Endothelial cell (in vitro differentiated cells): ENCODE data around the gene TAOK3. TPM values are rescaled to one million over a fixed set of nuclear protein-coding genes. Genes with fewer than 3 reads are reported as not detected.
"Not testable (repeated sequence)": the region's sequence is repeated elsewhere in the genome, so short reads cannot be mapped to it uniquely, and the experiment has no call there.

ENCODE experiments used
- DNase-seq: peaks from one replicate; pipeline ENCODE4 v3.0.0; 2021; ENCODE audit warnings: low spot score
- H3K27ac Mint-ChIP-seq: one replicate; pipeline ENCODE4 v1.8.0; 2021; ENCODE audit warnings: mixed read lengths, inconsistent platforms; ENCODE audit not compliant: unreplicated experiment
- H3K27me3 Mint-ChIP-seq: one replicate; pipeline ENCODE4 v1.8.0; 2021; ENCODE audit warnings: mild to moderate bottlenecking, moderate library complexity, mixed read lengths, inconsistent platforms; ENCODE audit not compliant: unreplicated experiment
- H3K36me3 Mint-ChIP-seq: one replicate; pipeline ENCODE4 v1.8.0; 2021; ENCODE audit warnings: mild to moderate bottlenecking, low read depth, mixed read lengths, inconsistent platforms; ENCODE audit not compliant: unreplicated experiment
- H3K4me1 Mint-ChIP-seq: one replicate; pipeline ENCODE4 v1.8.0; 2021; ENCODE audit warnings: mild to moderate bottlenecking, mixed read lengths, inconsistent platforms; ENCODE audit not compliant: unreplicated experiment
- H3K4me3 Mint-ChIP-seq: one replicate; pipeline ENCODE4 v1.8.0; 2021; ENCODE audit warnings: mild to moderate bottlenecking, mixed read lengths, inconsistent platforms; ENCODE audit not compliant: unreplicated experiment
- H3K9me3 Mint-ChIP-seq: one replicate; pipeline ENCODE4 v1.8.0; 2021; ENCODE audit warnings: mixed read lengths, inconsistent platforms; ENCODE audit not compliant: unreplicated experiment
- CTCF ChIP-seq: fragments of 200-600 bp; sonication (generic); IDR thresholded peaks from one replicate; pipeline ENCODE4 v1.5.0; 2021; ENCODE audit warnings: antibody characterized with exemption; ENCODE audit not compliant: unreplicated experiment
- total RNA-seq: library from RNA; stranded (reverse); fragmentation: NEBNext Ultra II Directional; extraction: Animal tissue kit (Norgen Biotek cat#: 25700); gene quantifications from one replicate; pipeline ENCODE4 v1.2.1, GENCODE V29; 2021; ENCODE audit not compliant: unreplicated experiment

Gene TAOK3
- total RNA-seq, 1 donor from 2014 or later = 16.5 TPM

GRCh38 chr12:118282767-118283166 lies 89.9 kb downstream of the TAOK3 start:
- DNase-seq = no peak
- H3K27ac Mint-ChIP-seq = no peak overlapping the region
- no peaks in the 10 kb centered on the region for H3K4me1 Mint-ChIP-seq

GRCh38 chr12:118278288-118278687 lies 94.4 kb downstream of the TAOK3 start:
- H3K36me3 Mint-ChIP-seq, H3K4me1 Mint-ChIP-seq, H3K27me3 Mint-ChIP-seq, H3K9me3 Mint-ChIP-seq, H3K27ac Mint-ChIP-seq, DNase-seq: not testable (repeated sequence)
- H3K4me3 Mint-ChIP-seq = peak overlapping the region; percentile 47

More at GRCh38 chr12:118282767-118283166, 89.9 kb downstream of the TAOK3 start:
- H3K4me3 Mint-ChIP-seq = no peak overlapping the region
- no peaks in the 10 kb centered on the region for H3K9me3 Mint-ChIP-seq
- no peaks in the 10 kb centered on the region for H3K27me3 Mint-ChIP-seq
- H3K36me3 Mint-ChIP-seq = no peaks in the 10 kb centered on the region
- no peak for TF ChIP-seq CTCF

- no peaks in the 10 kb centered on the region for H3K9me3 Mint-ChIP-seq
- no peak for DNase-seq
- H3K4me3 Mint-ChIP-seq = no peak overlapping the region
- no peak for TF ChIP-seq CTCF
- no peak overlapping the region for H3K27ac Mint-ChIP-seq
- no peaks in the 10 kb centered on the region for H3K36me3 Mint-ChIP-seq
- no peaks in the 10 kb centered on the region for H3K27me3 Mint-ChIP-seq
- H3K4me1 Mint-ChIP-seq = no peaks in the 10 kb centered on the region
Observed at GRCh38 chr12:118274066-118274465, 98.6 kb downstream of the TAOK3 start.

- Mint-ChIP-seq H3K27me3 (no peaks in the 10 kb centered on the region), H3K36me3 (no peaks in the 10 kb centered on the region), H3K4me3 (no peak overlapping the region), H3K9me3 (no peaks in the 10 kb centered on the region), H3K4me1 (no peaks in the 10 kb centered on the region), H3K27ac (no peak overlapping the region)
- DNase-seq = no peak
- TF ChIP-seq CTCF = no peak
Observed at GRCh38 chr12:118271770-118272417, 100.8 kb downstream of the TAOK3 start.

- Mint-ChIP-seq H3K9me3 (no peaks in the 10 kb centered on the region), H3K36me3 (no peaks in the 10 kb centered on the region), H3K27ac (no peak overlapping the region), H3K4me3 (no peak overlapping the region), H3K4me1 (no peaks in the 10 kb centered on the region), H3K27me3 (no peaks in the 10 kb centered on the region)
- TF ChIP-seq CTCF = no peak
- no peak for DNase-seq
Observed at GRCh38 chr12:118271183-118271582, 101.5 kb downstream of the TAOK3 start.
